HepG2 (cell line): ENCODE results near the gene DNM1L. TPM values are rescaled to one million over a fixed set of nuclear protein-coding genes. Genes with fewer than 3 reads are reported as not detected.

Experiments
- ATAC-seq: fragments of 200-7000 bp; cut with Tn5 transposase; 3 replicates; pipeline ENCODE4 v1.9.1; 2020; ENCODE audit warnings: mild to moderate bottlenecking, moderate library complexity
- BruUV-seq: library from RNA; stranded (reverse); fragments of 400-500 nt; replicated peaks from 2 replicates; lab custom pipeline; 2021; lab: Mats Ljungman, UMichigan
- CTCF ChIA-PET: fragments of 300-600 bp; formaldehyde crosslinking; extraction: SDS; loops from one replicate; lab custom pipeline; 2021; ENCODE audit warnings: low total read pairs, inconsistent platforms, low intra/inter-chr PET ratio; lab: Yijun Ruan, JAX
- POLR2A ChIA-PET: fragments of 350-600 bp; sonication (Branson Sonifier 250); formaldehyde crosslinking; loops from one replicate; lab custom pipeline; 2020; ENCODE audit warnings: antibody characterized with exemption, inconsistent platforms; lab: Yijun Ruan, JAX
- DNase-seq: peaks from one replicate; pipeline ENCODE4 v3.0.0-alpha.2; 2015; ENCODE audit warnings: low spot score
- FAIRE-seq: peaks from 3 replicates; lab custom pipeline; 2011; peaks lifted over from hg19 to GRCh38; lab: Jason Lieb, UNC
- H2AFZ ChIP-seq: one replicate; pipeline ENCODE4 v1.6.1; 2011; ENCODE audit warnings: low read length, inconsistent platforms
- H3K27ac ChIP-seq: fragments of 300-600 bp; 3 replicates; pipeline ENCODE4 v1.8.0; 2011; ENCODE audit warnings: mixed run types, mild to moderate bottlenecking, mixed read lengths, low read length, inconsistent platforms; ENCODE audit not compliant: insufficient read depth; ENCODE audit errors: extremely low read length
- H3K27me3 ChIP-seq, 2 experiments: fragments of 200-600 bp in 1 of 2; 2 replicates in 1 of 2; 3 replicates in 1 of 2; pipeline versions ENCODE4 v1.6.0 to v1.8.0; 2011; ENCODE audit warnings: low read length in 2 of 2, mild to moderate bottlenecking in 2 of 2, moderate library complexity in 2 of 2, inconsistent platforms in 1 of 2; ENCODE audit not compliant: insufficient read depth in 2 of 2, control insufficient read depth in 1 of 2
- H3K36me3 ChIP-seq, 2 experiments: fragments of 200-600 bp in 1 of 2; replicated peaks in 1 of 2; 2 replicates in 1 of 2; 3 replicates in 1 of 2; pipeline versions ENCODE4 v1.5.1 to v1.8.0; 2011; ENCODE audit warnings: low read length in 2 of 2, inconsistent platforms in 1 of 2; ENCODE audit not compliant: insufficient read depth in 2 of 2, control insufficient read depth in 1 of 2
- H3K4me1 ChIP-seq: 2 replicates; pipeline ENCODE4 v1.5.1; 2012; ENCODE audit warnings: low read length, inconsistent platforms; ENCODE audit not compliant: insufficient read depth
- H3K4me2 ChIP-seq: 2 replicates; pipeline ENCODE4 v1.6.0; 2011; ENCODE audit warnings: low read depth, low read length, inconsistent platforms
- H3K4me3 ChIP-seq, 3 experiments: fragments of 200-600 bp in 1 of 3; sonication (generic), shearing (Covaris generic) in 1 of 3; replicated peaks in 1 of 3; 2 replicates each; pipeline ENCODE4 v1.5.1; 2011 to 2016; ENCODE audit warnings: low read length in 3 of 3, inconsistent platforms in 2 of 3, low read depth in 2 of 3, mild to moderate bottlenecking in 2 of 3, control low read depth in 1 of 3, mixed read lengths in 1 of 3; ENCODE audit not compliant: insufficient read depth in 1 of 3
- H3K79me2 ChIP-seq: one replicate; pipeline ENCODE4 v1.6.1; 2011; ENCODE audit warnings: low read length, inconsistent platforms; ENCODE audit not compliant: insufficient read depth
- H3K9ac ChIP-seq: 2 replicates; pipeline ENCODE4 v1.6.0; 2011; ENCODE audit warnings: mild to moderate bottlenecking, low read depth, low read length, inconsistent platforms; ENCODE audit not compliant: insufficient read depth
- H3K9me3 ChIP-seq: 2 replicates; pipeline ENCODE4 v1.5.1; 2012; ENCODE audit warnings: mild to moderate bottlenecking, low read length
- H4K20me1 ChIP-seq: 2 replicates; pipeline ENCODE4 v1.6.0; 2011; ENCODE audit warnings: inconsistent platforms, mild to moderate bottlenecking, low read length, moderate library complexity; ENCODE audit not compliant: insufficient read depth
- ATF7 ChIP-seq, 2 experiments: fragments of 450-650 bp in 1 of 2; sonication (generic) in 1 of 2; formaldehyde crosslinking in 1 of 2; IDR thresholded peaks; 2 replicates each; pipeline versions ENCODE4 v1.4.0 to v1.6.1; 2016 to 2020; ENCODE audit warnings: antibody characterized with exemption in 1 of 2, mild to moderate bottlenecking in 1 of 2, missing genetic modification reagents in 1 of 2
- DNMT3B ChIP-seq: conservative IDR thresholded peaks from 2 replicates; pipeline ENCODE4 v1.6.1; 2016; ENCODE audit warnings: missing biosample characterization, control low read depth
- GLMP ChIP-seq: sonication (generic); formaldehyde crosslinking; IDR thresholded peaks from 2 replicates; pipeline ENCODE4 v1.9.0; 2021; ENCODE audit warnings: missing genetic modification reagents, mild to moderate bottlenecking, borderline replicate concordance
- MXI1 ChIP-seq: IDR thresholded peaks from 3 replicates; pipeline ENCODE4 v1.6.1; 2012; ENCODE audit warnings: low read depth, low read length, inconsistent platforms, borderline replicate concordance
- NCOA2 ChIP-seq: sonication (generic); formaldehyde crosslinking; IDR thresholded peaks from 2 replicates; pipeline ENCODE4 v1.8.0; 2022; ENCODE audit warnings: inconsistent platforms
- NFIC ChIP-seq: IDR thresholded peaks from 2 replicates; pipeline ENCODE4 v1.6.1; 2012; ENCODE audit warnings: mild to moderate bottlenecking, low read length, inconsistent platforms
- ZBTB7A ChIP-seq: sonication (generic); formaldehyde crosslinking; IDR thresholded peaks from 2 replicates; pipeline ENCODE4 v1.8.0; 2022; ENCODE audit warnings: mild to moderate bottlenecking, missing genetic modification reagents
- ZEB1 ChIP-seq: IDR thresholded peaks from 2 replicates; pipeline ENCODE4 v1.6.1; 2012; ENCODE audit warnings: mild to moderate bottlenecking, low read depth, inconsistent platforms; ENCODE audit not compliant: insufficient replicate concordance
- ZNF615 ChIP-seq: sonication (generic); formaldehyde crosslinking; IDR thresholded peaks from 2 replicates; pipeline ENCODE4 v1.5.0; 2020; ENCODE audit warnings: mild to moderate bottlenecking, missing genetic modification reagents, borderline replicate concordance
- ZNF788 ChIP-seq: sonication (generic); formaldehyde crosslinking; IDR thresholded peaks from 2 replicates; pipeline ENCODE4 v1.5.0; 2020; ENCODE audit warnings: mild to moderate bottlenecking, missing genetic modification reagents, borderline replicate concordance
- ZNF839 ChIP-seq: sonication (generic); formaldehyde crosslinking; IDR thresholded peaks from 2 replicates; pipeline ENCODE4 v1.4.0; 2020; ENCODE audit warnings: missing genetic modification reagents, mild to moderate bottlenecking, borderline replicate concordance
- WGBS: methylation state at CpG from one replicate; pipeline ENCODE4 v1.1.6; 2017; ENCODE audit warnings: low lambda C conversion rate; 5-methylcytosine and 5-hydroxymethylcytosine counted together
- in situ Hi-C: cut with HindIII; loops from 2 replicates; pipeline ENCODE4 v1.10.0; 2017; ENCODE audit warnings: low pct_unique_long_range_greater_than_20kb; ENCODE audit not compliant: extremely low pct_ligation_motif_present
- intact Hi-C: fragments of 100-400 bp; cut with micrococcal nuclease; formaldehyde crosslinking; loops from one replicate; pipeline ENCODE4 v1.10.0; 2022; ENCODE audit not compliant: unreplicated experiment
- polyA plus RNA-seq, 8 experiments: library from polyadenylated mRNA; depleted of rRNA in 3 of 8; stranded (reverse) in 7 of 8; unstranded in 1 of 8; fragments of >200 nt; fragmentation: Illumina TruSeq in 4 of 8; extraction: Trizol in 4 of 8; gene quantifications; 2 replicates each; pipeline versions ENCODE4 v1.2.1 to v1.2.3, GENCODE V29; 2011 to 2016; ENCODE audit warnings: low read depth in 4 of 8, missing spikeins in 1 of 8, mixed read lengths in 1 of 8; ENCODE audit not compliant: insufficient read depth in 1 of 8
- total RNA-seq, 5 experiments: library from RNA; depleted of rRNA; stranded (reverse); fragments of >200 nt; fragmentation: Illumina TruSeq; extraction: Trizol; gene quantifications; 2 replicates each; pipeline ENCODE4 v1.2.3, GENCODE V29; 2016; ENCODE audit warnings: low read depth in 1 of 5

The DNM1L gene
- total and polyA plus RNA-seq, 2 of the 13 experiments (the other 11 are each of a cell fraction or from before 2014, with no cell fraction given): 35.9 to 65.8 TPM

GRCh38 chr12:32743264-32743663 is 64.2 kb downstream of the DNM1L start:
- Histone ChIP-seq H3K4me1 (no peaks in the 10 kb centered on the region), H3K27ac (no peak overlapping the region), H3K9me3 (no peaks in the 10 kb centered on the region)
- intact Hi-C loops: no loop called here
- in situ Hi-C loops: no loop called here
- BruUV-seq: no TSS peak
- TF ChIP-seq ZEB1 (no peak), ZNF615 (CRISPR knock-in tag) (no peak), GLMP (CRISPR knock-in tag) (no peak), ZBTB7A (CRISPR knock-in tag) (no peak), MXI1 (no peak)
- TF ChIP-seq, all 625 proteins: peak for 0
- CTCF ChIA-PET: no interaction called here
- H3K4me2 ChIP-seq: no peak overlapping the region
- POLR2A ChIA-PET: no interaction called here
- WGBS: 97% methylated on average over 2 of the region's 2 CpGs
- no peak overlapping the region for H3K9ac ChIP-seq
- DNase-seq: no peak
- H4K20me1 ChIP-seq: no peaks in the 10 kb centered on the region
- H3K27me3 ChIP-seq: no peaks in the 10 kb centered on the region
- ATAC-seq: no peak
- peaks cover 11 to 74% of the 10 kb centered on the region in 2 experiments; a peak in 4 of 5 replicates for H3K36me3 ChIP-seq
- H2AFZ ChIP-seq: no peak overlapping the region
- FAIRE-seq: no peak
- no peaks in the 10 kb centered on the region for H3K79me2 ChIP-seq
- no peak overlapping the region for H3K4me3 ChIP-seq

GRCh38 chr12:32753605-32754004 is 74.5 kb downstream of the DNM1L start:
- intact Hi-C loops: loop anchor here (10.0 kb wide), 2 partner anchors 111 to 651 kb away; no protein-coding TSS in a partner anchor
- ATAC-seq: no peak
- peaks cover 5 to 36% of the 10 kb centered on the region in 2 experiments for H3K36me3 ChIP-seq
- H3K9ac ChIP-seq: no peak overlapping the region
- CTCF ChIA-PET: no interaction called here
- TF ChIP-seq ATF7 (IDR thresholded peaks at IDR 0.05): peak; percentile 30; the same call in 1 of the 2 replicates
- TF ChIP-seq ATF7 (CRISPR knock-in tag; IDR thresholded peaks at IDR 0.05): no peak
- TF ChIP-seq ZNF788 (CRISPR knock-in tag): no peak
- TF ChIP-seq NFIC: no peak
- TF ChIP-seq ZNF839 (CRISPR knock-in tag): no peak
- no peak for TF ChIP-seq NCOA2 (CRISPR knock-in tag)
- TF ChIP-seq DNMT3B (CRISPR knock-in tag): no peak
- TF ChIP-seq, all 625 proteins: peak for 1
- in situ Hi-C loops: loop anchor here (25.0 kb wide), 1 partner anchor 659 kb away; no protein-coding TSS in a partner anchor
- Histone ChIP-seq H3K4me2 (peak overlapping the region; percentile 80), H3K4me1 (peaks cover 30% of the 10 kb centered on the region), H3K79me2 (peaks cover 29% of the 10 kb centered on the region), H2AFZ (no peak overlapping the region), H4K20me1 (no peaks in the 10 kb centered on the region), H3K27ac (no peak overlapping the region), H3K27me3 (no peaks in the 10 kb centered on the region; a peak in 1 of 5 replicates), H3K4me3 (peak overlapping the region; percentile 86 to 95 (median 91); a peak in 3 of 6 replicates), H3K9me3 (no peaks in the 10 kb centered on the region)
- POLR2A ChIA-PET: no interaction called here
- DNase-seq: no peak
- WGBS: 94% methylated on average over 4 of the region's 4 CpGs
- no TSS peak for BruUV-seq
- no peak for FAIRE-seq
